NCI-H146 treated with DMSO at 0.1 percent for 48 hours (cell line): ENCODE data around the gene STX8.
"Not testable (repeated sequence)": the region's sequence is repeated elsewhere in the genome, so short reads cannot be mapped to it uniquely, and the experiment has no call there.

ENCODE experiments used
- DNase-seq: peaks from one replicate; lab custom pipeline; 2025; ENCODE audit not compliant: unreplicated experiment; lab: John Stamatoyannopoulos, UW

STX8 gene

DNA sequence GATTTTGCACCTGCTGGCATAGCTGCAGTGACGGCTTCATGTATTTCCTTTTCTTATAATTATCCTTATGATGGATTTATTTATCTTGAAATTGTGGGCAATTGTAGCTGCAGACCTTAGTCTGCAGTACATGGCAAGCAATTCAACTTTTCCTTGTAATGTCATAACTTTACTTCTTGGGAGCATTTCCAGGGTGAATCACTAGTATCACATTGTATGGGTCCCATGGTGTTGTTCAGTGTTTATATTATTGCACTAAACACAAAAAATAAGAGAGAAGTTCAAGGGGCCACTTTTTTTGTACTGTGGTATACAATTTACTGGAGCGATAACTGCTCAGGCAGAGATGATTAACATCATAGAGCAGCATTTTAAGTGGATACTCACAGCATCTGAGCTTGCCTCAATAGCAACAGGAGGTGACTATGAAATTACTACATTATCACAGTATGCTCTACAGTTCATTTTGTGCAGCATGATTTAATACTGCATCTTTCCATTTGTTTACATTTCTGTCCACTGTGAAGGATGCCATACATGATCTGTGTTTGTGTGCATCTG, 169.5 kb downstream of the STX8 start:
- DNase-seq = peak; percentile 28

DNA sequence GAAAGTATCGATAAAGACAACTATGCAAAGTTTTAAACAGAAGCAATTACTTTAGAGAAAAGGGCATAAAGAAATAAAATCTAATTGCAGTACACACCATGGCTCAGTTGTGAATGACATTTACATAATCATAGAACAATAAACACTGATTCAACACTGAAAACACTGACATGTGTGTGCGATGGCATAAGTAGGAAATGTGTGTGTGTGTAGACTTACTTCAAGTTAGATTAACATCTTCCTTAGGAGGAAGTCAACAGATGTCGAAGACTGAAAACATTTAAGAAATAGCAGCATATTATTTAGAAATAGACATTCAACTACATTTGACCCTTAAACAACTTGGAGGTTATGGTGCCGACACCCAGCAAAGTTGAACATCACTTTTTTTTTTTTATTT, 172.4 kb downstream of the STX8 start:
- DNase-seq = no peak

DNA sequence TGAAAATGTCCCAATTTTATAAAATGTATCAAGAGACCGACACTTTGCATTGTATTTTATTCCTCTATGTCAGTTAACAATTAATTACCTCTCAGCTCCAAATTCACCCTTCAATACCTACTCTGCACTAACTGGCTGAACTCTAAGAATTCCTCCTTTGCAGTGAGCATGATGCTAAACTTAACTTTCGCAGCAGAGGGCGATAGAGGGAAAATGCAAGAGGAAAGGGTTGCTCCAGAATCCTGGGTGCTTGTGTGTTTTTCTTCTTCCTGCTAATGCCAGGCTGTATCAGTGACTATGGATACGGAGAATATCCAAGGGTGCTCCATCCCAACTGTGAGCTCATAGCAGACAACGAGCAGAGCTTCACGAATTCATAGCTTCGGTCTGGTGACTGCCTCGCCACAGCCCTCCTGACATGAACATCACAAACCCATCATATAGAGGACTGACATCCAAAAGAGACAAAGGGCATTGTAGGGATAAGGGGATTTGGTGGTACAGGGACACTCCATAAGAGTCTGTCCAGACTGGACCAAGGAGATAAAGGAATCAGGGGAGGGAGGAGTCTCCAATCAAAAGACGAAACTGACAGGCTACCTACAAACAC, 172.9 kb downstream of the STX8 start:
- no peak for DNase-seq

DNA sequence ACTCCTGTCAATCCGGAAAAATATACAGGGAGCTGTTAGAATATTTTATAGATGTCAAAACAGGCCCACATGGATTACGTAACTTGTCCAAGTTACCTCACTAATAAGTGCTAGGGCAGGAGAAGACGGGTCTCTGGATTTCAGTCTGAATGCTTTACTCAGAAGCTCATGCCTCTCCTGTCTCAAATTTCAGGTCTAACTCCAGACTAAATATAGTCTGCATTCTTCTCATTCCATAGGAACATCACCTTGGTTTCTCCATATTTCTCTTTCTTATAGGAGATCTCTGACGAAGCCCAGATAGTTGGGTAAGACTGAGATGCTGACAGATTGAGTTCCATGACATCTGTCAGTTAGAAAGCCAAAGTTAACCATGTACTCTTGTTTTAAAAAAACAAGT, 174.2 kb downstream of the STX8 start:
- DNase-seq = no peak

DNA sequence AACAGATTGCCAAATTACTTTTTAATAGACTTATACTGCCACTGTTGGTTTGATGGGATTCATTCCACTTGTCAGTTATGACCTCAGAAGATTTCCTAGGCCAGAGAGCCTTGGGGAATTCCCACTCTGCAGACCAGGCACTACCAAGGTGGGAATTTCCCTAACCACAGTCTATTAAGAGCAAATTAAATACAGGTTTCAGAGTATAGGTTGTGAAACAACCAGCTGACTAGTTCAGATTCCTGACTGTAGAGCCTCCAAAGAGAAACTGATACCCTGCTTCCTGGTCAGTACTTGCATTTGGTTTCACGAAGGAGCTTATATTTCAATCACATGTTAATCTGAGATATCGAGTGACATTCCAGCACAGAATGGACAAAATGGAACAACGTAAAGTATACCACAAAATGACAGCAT, 186.5 kb downstream of the STX8 start:
- no peak for DNase-seq

DNA sequence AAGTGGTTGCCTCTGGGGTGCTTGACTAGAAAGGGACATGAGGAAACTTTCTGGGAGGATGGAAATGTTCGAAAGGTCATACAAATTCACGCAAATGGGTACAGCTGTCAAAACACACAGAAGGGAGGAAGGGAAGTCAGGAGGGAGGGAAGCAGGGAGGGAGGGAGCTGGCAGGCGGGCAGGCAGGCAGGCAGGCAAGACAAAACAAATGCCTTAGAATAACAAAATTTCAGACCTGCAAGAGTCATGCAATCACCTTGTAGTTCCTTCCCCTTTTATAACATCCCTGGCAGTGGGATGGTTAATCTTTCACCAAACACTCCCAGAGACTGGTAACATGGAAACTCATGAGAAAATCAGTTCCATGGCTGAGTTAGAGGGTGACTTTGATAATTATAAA, 189.2 kb downstream of the STX8 start:
- DNase-seq = no peak

- no peak for DNase-seq
Observed at GRCh38 chr17:9383826-9384225, 191.8 kb downstream of the STX8 start.

DNA sequence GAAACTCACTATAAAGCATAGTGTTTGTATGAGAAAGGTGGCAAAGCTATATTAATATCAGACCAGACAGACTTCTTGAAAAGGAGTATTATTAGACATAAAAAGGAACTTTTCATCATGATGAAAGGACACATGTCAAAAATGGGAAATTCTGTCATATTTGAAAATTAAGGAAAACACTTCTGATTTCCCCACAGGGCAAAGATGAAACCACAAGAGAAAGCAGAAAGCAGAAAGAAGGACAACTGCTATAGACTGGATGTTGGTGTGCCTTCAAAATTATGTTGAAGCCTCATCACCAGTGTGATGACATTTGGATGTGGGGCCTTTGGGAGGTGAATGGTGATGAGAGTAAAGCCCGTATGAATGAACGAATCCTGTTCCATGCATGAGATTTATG, 193.0 kb downstream of the STX8 start:
- DNase-seq = no peak

DNA sequence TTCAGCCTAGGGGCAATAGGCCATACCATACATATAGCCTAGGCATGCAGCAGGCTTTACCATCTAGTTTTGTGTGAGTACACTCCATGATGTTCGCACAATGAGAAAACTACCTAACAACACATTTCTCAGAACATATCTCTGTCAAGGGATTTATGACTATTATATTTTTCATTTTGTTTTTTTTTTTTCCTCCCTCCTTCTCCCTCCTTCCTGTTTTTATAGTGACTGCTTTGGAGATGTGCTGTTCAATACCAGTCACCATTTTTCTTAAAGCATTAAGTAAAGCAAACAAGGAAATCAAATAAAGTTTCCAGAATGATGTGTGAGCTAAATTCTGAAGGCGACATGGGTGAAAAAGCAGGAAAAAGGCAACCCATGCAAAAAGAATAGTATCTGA, 194.6 kb downstream of the STX8 start:
- DNase-seq = no peak

GRCh38 chr17:9380361-9380760, 195.3 kb downstream of the STX8 start:
- DNase-seq = no peak

DNA sequence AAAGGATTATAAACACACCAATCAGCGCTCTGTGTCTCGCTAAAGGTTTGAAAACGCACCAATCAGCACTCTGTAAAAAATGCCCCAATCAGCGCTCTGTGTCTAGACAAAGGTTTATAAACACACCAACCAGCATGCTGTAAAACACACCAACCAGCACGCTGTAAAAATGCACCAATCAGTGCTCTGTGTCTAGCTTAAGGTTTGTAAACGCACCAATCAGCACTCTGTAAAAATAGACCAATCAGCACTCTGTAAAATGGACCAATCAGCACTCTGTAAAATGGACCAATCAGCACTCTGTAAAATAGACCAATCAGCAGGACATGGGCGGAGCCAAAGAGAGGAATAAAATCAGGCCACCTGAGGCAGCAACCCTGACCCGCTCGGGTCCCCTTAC, 199.4 kb downstream of the STX8 start:
- DNase-seq = not testable (repeated sequence)

GRCh38 chr17:9371019-9371418, 204.6 kb downstream of the STX8 start:
- peak; percentile 99 for DNase-seq

GRCh38 chr17:9370467-9370866, 205.2 kb downstream of the STX8 start:
- peak; percentile 57 for DNase-seq

DNA sequence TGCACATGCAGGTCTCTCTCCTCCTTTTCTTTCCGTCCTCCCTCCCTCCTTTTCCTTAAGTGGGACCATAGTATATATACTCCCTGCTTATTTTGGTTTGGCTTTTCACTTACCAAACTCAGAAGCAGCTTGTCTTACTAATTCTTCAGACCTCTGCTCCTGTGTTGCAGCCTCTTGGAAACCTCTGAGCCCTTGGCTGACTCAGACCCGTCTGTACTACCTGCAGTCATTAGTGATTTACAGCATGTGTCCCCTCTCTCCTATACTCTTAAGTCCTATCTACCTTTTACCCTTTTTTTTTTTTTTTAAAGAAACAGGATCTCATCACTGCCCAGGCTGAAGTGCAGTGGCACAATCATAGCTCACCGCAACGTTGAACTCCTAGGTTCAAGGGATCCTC, 207.0 kb downstream of the STX8 start:
- DNase-seq = no peak

DNA sequence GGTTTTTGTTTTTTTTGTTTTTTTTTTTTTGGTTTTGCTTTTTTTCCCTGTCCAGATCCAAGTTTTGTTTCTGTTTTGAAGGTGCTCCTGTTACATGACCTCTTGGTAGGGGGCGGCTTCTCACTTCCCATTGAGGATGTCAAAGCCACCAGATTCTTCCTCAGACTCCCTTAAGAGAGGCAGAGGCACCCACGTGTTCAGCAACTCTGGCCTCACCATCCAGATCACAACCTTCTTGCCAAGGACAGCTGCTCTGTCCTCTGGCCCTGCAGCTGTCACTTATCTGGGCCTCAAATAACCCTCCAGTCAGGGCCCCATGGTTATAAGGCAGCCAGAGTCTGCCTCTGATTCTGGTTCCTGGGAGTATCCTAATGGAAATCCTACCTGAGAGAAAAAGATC, 208.5 kb downstream of the STX8 start:
- DNase-seq = no peak

GRCh38 chr17:9364837-9365430, 210.7 kb downstream of the STX8 start:
- no peak for DNase-seq

GRCh38 chr17:9363440-9364350, 211.9 kb downstream of the STX8 start:
- DNase-seq = peak; percentile 41

GRCh38 chr17:9361188-9361955, 214.2 kb downstream of the STX8 start:
- DNase-seq = peak; percentile 27

- no peak for DNase-seq
Observed at GRCh38 chr17:9360677-9361081, 214.9 kb downstream of the STX8 start.

DNA sequence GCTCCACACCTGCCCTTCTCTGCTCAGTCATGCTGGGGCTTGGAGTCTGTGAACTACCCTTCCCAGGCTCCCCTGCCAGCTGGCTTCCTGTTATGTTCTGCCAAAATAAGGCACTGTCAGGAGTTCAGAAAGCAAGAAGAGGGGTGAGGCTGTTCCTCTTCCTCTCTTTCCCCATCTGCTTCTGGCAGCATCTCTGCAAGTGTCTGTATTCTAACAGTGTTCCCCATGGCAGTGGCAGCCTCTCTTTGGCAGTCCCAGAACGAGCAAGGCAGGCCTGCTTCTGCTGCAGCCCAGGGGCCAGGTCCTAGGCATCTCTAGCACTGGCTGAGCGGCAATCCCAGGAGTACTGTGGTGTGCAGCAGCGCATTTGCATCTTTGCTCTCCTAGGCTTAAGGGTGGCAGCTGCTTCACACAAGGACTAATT, 219.1 kb downstream of the STX8 start:
- DNase-seq = no peak

GRCh38 chr17:9355846-9356245, 219.8 kb downstream of the STX8 start:
- DNase-seq = no peak
